Esophagus muscularis mucosa (tissue), 4 donors: ENCODE results near the gene FURIN. TPM values are rescaled to one million over a fixed set of nuclear protein-coding genes. Genes with fewer than 3 reads are reported as not detected.

Experiments
- DNase-seq: peaks from one replicate; pipeline ENCODE4 v3.0.0-alpha.2; 2017; ENCODE audit errors: extremely low spot score
- H3K27ac ChIP-seq, 4 donors: fragments of 200-600 bp; sonication (generic); replicated peaks in 1 of 4; 1 replicate in 3 of 4; 2 replicates in 1 of 4; pipeline ENCODE4 v1.5.1; 2016 to 2019; ENCODE audit warnings: mild to moderate bottlenecking in 1 of 4
- H3K27me3 ChIP-seq, 4 donors: fragments of 200-600 bp; sonication (generic); one replicate each; pipeline versions ENCODE4 v1.5.1 to v1.6.0; 2016 to 2019
- H3K36me3 ChIP-seq, 4 donors: fragments of 200-600 bp; sonication (generic); one replicate each; pipeline ENCODE4 v1.5.1; 2016 to 2019
- H3K4me1 ChIP-seq, 4 donors: fragments of 200-600 bp; sonication (generic); one replicate each; pipeline ENCODE4 v1.5.1; 2016 to 2019
- H3K4me3 ChIP-seq, 4 donors: fragments of 200-600 bp; sonication (generic); 1 replicate in 2 of 4; 2 replicates in 2 of 4; pipeline ENCODE4 v1.5.1; 2016 to 2019; ENCODE audit warnings: mild to moderate bottlenecking in 4 of 4, moderate library complexity in 1 of 4
- H3K9me3 ChIP-seq, 4 donors: fragments of 200-600 bp; sonication (generic); 1 replicate in 3 of 4; 2 replicates in 1 of 4; pipeline ENCODE4 v1.5.1; 2016 to 2019
- EP300 ChIP-seq: sonication (generic); formaldehyde crosslinking; IDR thresholded peaks from one replicate; pipeline ENCODE4 v1.6.1; 2017; ENCODE audit warnings: antibody characterized with exemption
- POLR2A ChIP-seq: fragments of 450-650 bp; IDR thresholded peaks from one replicate; pipeline ENCODE4 v1.6.1; 2017; ENCODE audit warnings: antibody characterized with exemption, moderate library complexity, mild to moderate bottlenecking, low read depth
- POLR2AphosphoS5 ChIP-seq, 2 donors: sonication (generic); formaldehyde crosslinking; IDR thresholded peaks; one replicate each; pipeline ENCODE4 v1.6.1; 2017; ENCODE audit warnings: antibody characterized with exemption in 2 of 2
- WGBS: methylation state at CpG from one replicate; pipeline ENCODE4 v1.1.5; 2018; 5-methylcytosine and 5-hydroxymethylcytosine counted together
- intact Hi-C: fragments of 100-400 bp; cut with DNase I; formaldehyde crosslinking; loops from one replicate; pipeline ENCODE4 v1.15.1; 2023
- total RNA-seq, 4 donors: library from RNA; depleted of rRNA; stranded (reverse); fragments of >200 nt; gene quantifications; one replicate each; pipeline versions ENCODE4 v1.1.0 to v1.2.1, GENCODE V29; 2016
- TF ChIP-seq, protein P1 (sequence below), 3 experiments: fragments of 200-600 bp in 2 of 3; fragments of 450-650 bp in 1 of 3; sonication (generic) in 2 of 3; IDR thresholded peaks; one replicate each; pipeline ENCODE4 v1.5.1; 2017 to 2019; ENCODE audit warnings: antibody characterized with exemption in 3 of 3, mild to moderate bottlenecking in 2 of 3, moderate library complexity in 1 of 3

Gene FURIN
- total RNA-seq, 4 donors from 2014 or later = 39.0 to 84.0 (median 80.3) TPM

DNA sequence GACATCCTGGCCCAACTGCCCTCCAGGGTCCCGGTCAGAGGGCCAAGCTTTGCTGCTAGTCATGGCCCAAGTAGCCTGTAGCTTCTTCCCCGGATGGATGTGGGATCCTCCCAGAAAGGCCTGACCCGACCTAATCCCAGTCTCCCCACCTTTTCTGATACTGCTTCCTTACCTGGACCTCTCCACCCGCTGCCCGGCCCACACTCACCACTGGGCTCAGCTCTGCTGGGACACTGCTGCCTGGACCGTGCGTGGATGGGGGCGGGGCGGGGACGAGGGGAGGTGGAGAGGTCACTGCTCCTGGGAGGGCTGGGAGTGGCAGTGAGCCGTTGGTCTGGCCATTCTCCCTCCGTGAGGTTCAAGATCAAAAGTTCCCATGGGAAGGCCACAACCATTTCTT is 40.3 kb upstream of the FURIN start:
- WGBS = 80% methylated on average over 11 of the region's 12 CpGs
- H3K4me3 ChIP-seq = no peak overlapping the region
- intact Hi-C loops = no loop called here
- peaks cover 0 to 3% (median 0%) of the 10 kb centered on the region in 4 donors for H3K4me1 ChIP-seq
- no peaks in the 10 kb centered on the region for H3K9me3 ChIP-seq
- no peak overlapping the region for H3K27ac ChIP-seq
- H3K36me3 ChIP-seq = no peaks in the 10 kb centered on the region
- no peak for DNase-seq
- H3K27me3 ChIP-seq = peaks cover 0 to 6% (median 0%) of the 10 kb centered on the region in 4 donors
- no peak for TF ChIP-seq EP300
- TF ChIP-seq POLR2A = no peak
- no peak for TF ChIP-seq POLR2AphosphoS5 (IDR thresholded peaks at IDR 0.05)
- TF ChIP-seq, protein P1, sequence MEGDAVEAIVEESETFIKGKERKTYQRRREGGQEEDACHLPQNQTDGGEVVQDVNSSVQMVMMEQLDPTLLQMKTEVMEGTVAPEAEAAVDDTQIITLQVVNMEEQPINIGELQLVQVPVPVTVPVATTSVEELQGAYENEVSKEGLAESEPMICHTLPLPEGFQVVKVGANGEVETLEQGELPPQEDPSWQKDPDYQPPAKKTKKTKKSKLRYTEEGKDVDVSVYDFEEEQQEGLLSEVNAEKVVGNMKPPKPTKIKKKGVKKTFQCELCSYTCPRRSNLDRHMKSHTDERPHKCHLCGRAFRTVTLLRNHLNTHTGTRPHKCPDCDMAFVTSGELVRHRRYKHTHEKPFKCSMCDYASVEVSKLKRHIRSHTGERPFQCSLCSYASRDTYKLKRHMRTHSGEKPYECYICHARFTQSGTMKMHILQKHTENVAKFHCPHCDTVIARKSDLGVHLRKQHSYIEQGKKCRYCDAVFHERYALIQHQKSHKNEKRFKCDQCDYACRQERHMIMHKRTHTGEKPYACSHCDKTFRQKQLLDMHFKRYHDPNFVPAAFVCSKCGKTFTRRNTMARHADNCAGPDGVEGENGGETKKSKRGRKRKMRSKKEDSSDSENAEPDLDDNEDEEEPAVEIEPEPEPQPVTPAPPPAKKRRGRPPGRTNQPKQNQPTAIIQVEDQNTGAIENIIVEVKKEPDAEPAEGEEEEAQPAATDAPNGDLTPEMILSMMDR (IDR thresholded peaks at IDR 0.05) = no peak

DNA sequence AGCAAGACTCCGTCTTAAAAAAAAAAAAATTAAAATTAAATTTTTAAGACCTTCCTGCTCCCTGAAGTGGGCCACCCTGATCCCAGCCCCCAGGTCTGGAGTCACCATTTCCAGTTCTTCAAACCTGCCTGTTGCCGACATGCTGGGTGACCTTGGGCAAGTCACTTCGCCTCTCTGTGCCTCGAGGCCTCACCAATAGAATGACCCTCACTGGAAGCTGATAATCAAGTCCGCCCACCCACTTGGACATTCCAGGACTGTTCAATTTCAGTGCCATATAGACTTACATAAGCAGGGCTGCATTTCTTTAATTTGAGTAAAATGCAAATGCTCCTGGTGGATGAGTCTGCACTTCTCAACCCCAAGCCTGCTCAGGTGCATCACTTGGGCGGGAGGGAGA is 39.3 kb upstream of the FURIN start:
- 93% methylated on average over 6 of the region's 6 CpGs for WGBS
- Histone ChIP-seq H3K36me3 (no peaks in the 10 kb centered on the region), H3K27me3 (peaks cover 0 to 6% (median 0%) of the 10 kb centered on the region in 4 donors), H3K27ac (no peak overlapping the region), H3K4me1 (peaks cover 0 to 3% (median 0%) of the 10 kb centered on the region in 4 donors), H3K4me3 (no peak overlapping the region), H3K9me3 (no peaks in the 10 kb centered on the region)
- DNase-seq = no peak
- intact Hi-C loops = no loop called here
- no peak for TF ChIP-seq POLR2A
- TF ChIP-seq, protein P1 (IDR thresholded peaks at IDR 0.05) = no peak
- no peak for TF ChIP-seq POLR2AphosphoS5 (IDR thresholded peaks at IDR 0.05)
- no peak for TF ChIP-seq EP300

DNA sequence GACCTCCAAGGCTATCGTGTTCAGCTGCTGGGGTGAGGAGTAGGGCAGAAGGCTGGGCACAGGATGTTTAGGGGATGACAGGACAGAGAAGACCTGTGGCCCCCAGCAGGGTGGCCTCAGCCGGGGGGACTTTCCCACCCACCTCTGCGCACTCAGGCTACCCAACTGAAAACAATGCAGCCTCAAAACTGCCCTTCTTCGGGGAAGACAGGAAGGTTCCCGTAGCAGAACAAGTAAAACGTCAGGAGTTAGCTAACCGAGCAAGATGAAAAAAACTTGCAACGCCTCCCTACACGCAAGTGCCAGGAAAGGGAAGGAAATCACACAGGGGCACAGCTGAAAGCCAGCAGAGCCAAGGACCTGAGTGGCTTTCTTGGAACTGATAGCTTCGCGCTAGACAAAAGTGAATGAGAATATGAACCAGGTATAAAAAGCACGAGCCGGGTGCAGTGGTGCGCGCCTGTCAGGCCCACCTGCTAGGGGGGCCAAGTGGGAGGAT is 38.4 kb upstream of the FURIN start:
- intact Hi-C loops = no loop called here
- H3K4me3 ChIP-seq = no peak overlapping the region
- no peaks in the 10 kb centered on the region for H3K9me3 ChIP-seq
- WGBS = 61% methylated on average over 14 of the region's 15 CpGs
- no peaks in the 10 kb centered on the region for H3K36me3 ChIP-seq
- H3K27ac ChIP-seq = peak overlapping the region; percentile 28 to 63 (median 39)
- peaks cover 0 to 3% (median 0%) of the 10 kb centered on the region in 4 donors for H3K4me1 ChIP-seq
- no peak for DNase-seq
- peaks cover 0 to 6% (median 0%) of the 10 kb centered on the region in 4 donors for H3K27me3 ChIP-seq
- TF ChIP-seq POLR2A = no peak
- peak; percentile 58 to 72 for TF ChIP-seq POLR2AphosphoS5 (IDR thresholded peaks at IDR 0.05)
- TF ChIP-seq, protein P1 (IDR thresholded peaks at IDR 0.05) = no peak
- peak; percentile 83 for TF ChIP-seq EP300

DNA sequence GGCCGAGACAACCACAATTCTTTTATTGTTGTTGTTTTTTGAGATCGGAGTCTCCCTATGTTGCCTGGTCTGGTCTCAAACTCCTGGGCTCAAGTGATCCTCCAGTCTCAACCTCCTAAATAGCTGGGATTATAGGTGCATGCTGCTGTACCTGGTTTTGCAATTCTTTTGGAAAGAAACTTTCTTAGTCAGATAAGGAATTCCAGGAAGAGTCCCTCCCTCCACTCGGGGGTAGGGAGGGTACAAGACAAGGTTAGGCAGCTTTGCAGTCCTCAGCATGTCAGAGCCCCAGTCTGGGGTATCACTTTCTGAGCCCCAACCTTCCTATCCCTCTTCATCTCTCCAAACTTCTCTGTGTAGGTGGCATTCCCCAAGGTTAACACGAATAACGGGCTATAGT is 33.8 kb upstream of the FURIN start:
- no peak overlapping the region for H3K27ac ChIP-seq
- no peaks in the 10 kb centered on the region for H3K27me3 ChIP-seq
- WGBS = 69% methylated on average over 5 of the region's 5 CpGs
- no peak overlapping the region for H3K4me3 ChIP-seq
- no peaks in the 10 kb centered on the region for H3K36me3 ChIP-seq
- TF ChIP-seq, protein P1 (IDR thresholded peaks at IDR 0.05) = no peak
- TF ChIP-seq POLR2AphosphoS5 (IDR thresholded peaks at IDR 0.05) = no peak
- no peaks in the 10 kb centered on the region for H3K9me3 ChIP-seq
- intact Hi-C loops = no loop called here
- H3K4me1 ChIP-seq = peaks cover 0 to 4% (median under 1%) of the 10 kb centered on the region in 4 donors
- DNase-seq = no peak

DNA sequence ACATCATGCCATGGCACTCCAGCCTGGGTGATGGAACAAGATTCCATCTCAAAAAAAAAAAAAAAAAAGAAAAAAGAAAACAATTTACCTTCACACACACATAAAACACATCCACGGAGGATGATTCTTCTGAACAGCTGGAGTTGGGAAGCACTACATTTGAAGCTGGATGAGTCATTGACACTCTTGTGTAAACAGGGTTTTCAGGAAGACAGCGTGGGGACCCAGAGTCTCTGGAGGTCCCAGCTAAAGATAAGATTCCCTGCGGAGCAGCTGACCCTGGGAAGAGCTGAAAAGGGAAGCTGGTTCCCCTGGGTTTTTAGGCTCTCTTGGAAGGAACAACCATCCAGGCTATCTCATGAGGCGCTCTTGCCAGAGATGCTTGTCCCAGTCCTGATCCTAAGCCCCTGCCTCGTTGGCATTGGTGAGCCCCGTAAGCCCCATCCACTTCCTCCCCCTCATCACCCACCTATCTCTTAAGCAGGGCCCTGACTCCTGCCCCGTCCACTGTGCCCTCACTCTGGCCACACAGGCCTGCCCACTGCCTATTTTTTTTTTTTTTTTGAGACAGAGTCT is 32.0 kb upstream of the FURIN start:
- Histone ChIP-seq H3K27me3 (no peaks in the 10 kb centered on the region), H3K9me3 (no peaks in the 10 kb centered on the region), H3K4me1 (peaks cover 0 to 4% (median 0%) of the 10 kb centered on the region in 4 donors), H3K36me3 (no peaks in the 10 kb centered on the region), H3K4me3 (no peak overlapping the region), H3K27ac (no peak overlapping the region)
- WGBS = 77% methylated on average over 7 of the region's 7 CpGs
- intact Hi-C loops = no loop called here
- TF ChIP-seq, protein P1 (IDR thresholded peaks at IDR 0.05) = no peak
- no peak for TF ChIP-seq POLR2AphosphoS5 (IDR thresholded peaks at IDR 0.05)
- TF ChIP-seq POLR2A = no peak
- no peak for TF ChIP-seq EP300
- no peak for DNase-seq
